ENCODE results near the gene B4GALNT4.

DNA sequence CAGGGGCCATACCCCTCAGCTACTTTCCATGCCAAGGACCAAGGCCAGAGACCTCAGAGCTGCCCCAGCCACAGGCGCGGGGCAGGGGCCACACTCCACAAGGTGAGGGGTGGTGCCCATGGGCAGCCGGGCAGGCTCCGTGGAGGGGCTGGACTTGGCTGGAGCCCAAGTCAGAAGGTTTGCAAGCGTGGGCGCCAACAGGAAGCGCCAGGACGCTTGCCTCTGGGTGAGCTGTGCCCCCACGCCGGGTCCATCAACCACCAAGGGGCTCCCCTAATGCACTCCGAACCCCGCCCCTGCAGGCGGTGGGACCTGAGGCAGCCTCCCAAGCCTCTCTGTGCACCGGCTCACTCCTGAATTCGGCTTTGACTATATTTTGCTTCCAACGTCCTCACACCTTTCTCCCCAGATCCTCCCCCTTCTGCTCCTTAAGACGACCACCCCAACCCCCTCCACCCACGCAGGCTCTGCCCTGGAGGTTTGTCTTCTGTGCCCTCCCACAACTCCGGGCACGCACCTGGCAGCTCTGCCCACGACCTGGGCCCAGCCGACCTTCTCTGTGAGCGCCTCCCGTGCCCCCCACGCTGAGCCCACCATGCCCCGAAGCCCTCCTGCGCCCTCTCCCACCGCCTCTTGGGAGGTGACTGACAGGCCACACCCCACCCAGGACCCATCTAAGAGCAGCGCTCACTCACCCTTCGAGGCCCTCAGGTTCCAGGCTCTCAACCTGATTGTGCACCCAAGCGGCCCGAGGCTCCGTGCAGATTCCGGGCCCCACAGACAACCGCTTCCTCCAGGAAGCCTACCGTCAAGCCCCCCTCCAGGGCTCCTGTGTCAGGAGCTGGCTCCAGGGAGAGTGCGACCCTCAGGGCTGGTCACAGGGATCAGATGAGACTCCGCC is 22.1 kb downstream of the B4GALNT4 start:
- TF ChIP-seq, protein P1, sequence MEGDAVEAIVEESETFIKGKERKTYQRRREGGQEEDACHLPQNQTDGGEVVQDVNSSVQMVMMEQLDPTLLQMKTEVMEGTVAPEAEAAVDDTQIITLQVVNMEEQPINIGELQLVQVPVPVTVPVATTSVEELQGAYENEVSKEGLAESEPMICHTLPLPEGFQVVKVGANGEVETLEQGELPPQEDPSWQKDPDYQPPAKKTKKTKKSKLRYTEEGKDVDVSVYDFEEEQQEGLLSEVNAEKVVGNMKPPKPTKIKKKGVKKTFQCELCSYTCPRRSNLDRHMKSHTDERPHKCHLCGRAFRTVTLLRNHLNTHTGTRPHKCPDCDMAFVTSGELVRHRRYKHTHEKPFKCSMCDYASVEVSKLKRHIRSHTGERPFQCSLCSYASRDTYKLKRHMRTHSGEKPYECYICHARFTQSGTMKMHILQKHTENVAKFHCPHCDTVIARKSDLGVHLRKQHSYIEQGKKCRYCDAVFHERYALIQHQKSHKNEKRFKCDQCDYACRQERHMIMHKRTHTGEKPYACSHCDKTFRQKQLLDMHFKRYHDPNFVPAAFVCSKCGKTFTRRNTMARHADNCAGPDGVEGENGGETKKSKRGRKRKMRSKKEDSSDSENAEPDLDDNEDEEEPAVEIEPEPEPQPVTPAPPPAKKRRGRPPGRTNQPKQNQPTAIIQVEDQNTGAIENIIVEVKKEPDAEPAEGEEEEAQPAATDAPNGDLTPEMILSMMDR (IDR thresholded peaks at IDR 0.05; ENCODE audit: borderline replicate concordance, extremely low read depth, low read length, poor library complexity, severe bottlenecking) = no peak
- TF ChIP-seq EZH2 (IDR thresholded peaks at IDR 0.05; ENCODE audit: borderline replicate concordance, low read depth, low read length, severe bottlenecking) = no peak

Data from DND-41 (cell line).